ENCODE results near the gene TRDMT1.

DNA sequence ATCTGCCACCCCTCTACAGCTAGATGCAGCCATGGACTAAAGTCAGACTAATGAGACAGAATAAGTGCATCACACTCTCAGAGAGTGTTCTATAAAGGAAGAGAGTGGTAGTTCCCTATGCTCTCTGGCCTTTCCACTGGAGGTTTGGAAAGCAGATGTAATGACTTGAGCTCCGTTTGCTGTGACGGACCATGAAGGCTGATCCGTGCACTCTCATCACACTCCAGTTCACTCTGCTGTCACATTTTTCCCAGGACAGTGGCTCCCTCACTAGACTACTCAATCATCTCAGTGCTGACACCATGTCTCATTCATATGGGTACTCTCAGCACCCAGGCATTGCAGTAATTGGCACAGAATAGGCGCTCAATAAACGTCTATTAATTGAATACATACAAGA is 20.4 kb downstream of the TRDMT1 start:
- TF ChIP-seq, protein P1, sequence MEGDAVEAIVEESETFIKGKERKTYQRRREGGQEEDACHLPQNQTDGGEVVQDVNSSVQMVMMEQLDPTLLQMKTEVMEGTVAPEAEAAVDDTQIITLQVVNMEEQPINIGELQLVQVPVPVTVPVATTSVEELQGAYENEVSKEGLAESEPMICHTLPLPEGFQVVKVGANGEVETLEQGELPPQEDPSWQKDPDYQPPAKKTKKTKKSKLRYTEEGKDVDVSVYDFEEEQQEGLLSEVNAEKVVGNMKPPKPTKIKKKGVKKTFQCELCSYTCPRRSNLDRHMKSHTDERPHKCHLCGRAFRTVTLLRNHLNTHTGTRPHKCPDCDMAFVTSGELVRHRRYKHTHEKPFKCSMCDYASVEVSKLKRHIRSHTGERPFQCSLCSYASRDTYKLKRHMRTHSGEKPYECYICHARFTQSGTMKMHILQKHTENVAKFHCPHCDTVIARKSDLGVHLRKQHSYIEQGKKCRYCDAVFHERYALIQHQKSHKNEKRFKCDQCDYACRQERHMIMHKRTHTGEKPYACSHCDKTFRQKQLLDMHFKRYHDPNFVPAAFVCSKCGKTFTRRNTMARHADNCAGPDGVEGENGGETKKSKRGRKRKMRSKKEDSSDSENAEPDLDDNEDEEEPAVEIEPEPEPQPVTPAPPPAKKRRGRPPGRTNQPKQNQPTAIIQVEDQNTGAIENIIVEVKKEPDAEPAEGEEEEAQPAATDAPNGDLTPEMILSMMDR (IDR thresholded peaks at IDR 0.05) = no peak
- no peak for TF ChIP-seq EZH2 (IDR thresholded peaks at IDR 0.05)

All from neural progenitor cell (in vitro differentiated cells).